CD4-positive, alpha-beta T cell treated with Interleukin-17A for 1 hour (primary cell): ENCODE measurements around the gene BHLHA9.
A peak's percentile ranks its signal among the peaks of the same experiment; 100 is the strongest.

Experiments used
- DNase-seq: peaks from one replicate; pipeline ENCODE4 v3.0.0-alpha.2; 2020

The BHLHA9 gene

DNA sequence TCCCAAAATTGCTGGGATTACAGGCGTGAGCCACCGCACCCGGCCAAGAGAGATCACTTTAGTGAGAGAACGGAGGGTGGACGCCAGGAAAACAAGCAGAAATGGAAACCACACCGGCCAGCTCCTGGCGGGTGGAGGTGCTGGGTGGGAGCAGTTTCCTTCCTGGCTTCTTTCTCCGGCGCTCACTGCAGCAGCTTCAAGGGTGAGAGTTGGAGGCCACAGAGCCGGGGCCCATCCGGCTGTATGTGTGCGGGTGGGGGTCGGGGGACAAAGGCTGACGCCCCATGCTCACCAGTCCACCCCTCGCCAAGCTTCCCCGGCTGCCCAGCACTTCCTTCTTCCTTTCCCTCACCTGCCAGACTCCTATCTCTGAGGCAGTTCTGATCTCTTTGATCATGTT, 13.5 kb upstream of the BHLHA9 start:
- DNase-seq = no peak

DNA sequence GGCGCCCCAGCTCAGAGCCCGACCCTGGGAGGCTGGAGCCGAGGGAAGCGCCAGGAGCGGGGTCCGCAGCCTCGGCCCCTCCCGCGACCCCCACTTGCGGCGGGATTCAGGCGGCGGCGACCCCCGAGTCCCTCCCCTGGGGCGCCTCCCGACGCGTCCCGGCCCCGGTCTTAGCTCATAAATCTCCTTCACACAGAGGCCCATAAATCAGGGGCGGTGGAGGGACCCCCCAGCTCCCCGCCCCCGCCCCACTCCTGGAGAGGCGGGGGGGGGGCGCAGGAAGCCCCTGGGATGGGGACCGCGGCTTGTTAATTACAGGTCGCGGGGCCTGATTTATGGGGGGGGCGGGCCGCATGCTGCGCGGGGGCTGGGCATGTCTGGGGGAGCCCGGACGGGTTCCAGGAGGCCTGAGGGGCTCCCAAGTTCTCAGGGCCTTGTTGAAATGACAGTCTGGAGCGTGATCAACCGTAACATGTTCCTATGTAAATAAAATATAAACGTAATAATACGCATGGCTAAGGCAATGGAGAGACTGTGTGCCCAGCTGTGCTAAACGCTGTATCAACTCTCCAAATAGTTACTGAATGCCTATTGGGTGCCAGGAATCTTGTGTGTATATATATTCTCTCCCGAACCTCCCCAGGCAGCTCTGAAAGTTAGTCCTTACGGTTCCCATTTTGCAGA, 10.0 kb upstream of the BHLHA9 start:
- no peak for DNase-seq

DNA sequence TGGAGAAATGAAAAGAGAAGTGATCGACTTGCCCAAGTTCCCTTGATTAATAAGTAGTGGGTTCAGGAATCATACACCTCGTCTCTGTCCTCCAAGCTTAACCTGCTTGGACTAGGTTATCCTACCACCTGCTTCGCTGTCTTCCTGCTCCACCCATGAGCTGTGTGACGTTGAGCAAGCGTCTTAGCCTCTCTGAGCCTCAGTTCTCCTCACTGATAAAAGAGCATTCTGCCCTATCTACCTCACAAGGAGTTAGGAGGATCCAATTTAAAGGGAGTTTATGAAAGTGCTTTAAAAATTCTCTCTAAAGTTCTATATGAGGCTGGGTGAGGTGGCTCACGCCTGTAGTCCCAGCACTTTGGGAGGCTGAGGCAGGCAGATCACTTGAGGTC, 9.5 kb upstream of the BHLHA9 start:
- DNase-seq = no peak

DNA sequence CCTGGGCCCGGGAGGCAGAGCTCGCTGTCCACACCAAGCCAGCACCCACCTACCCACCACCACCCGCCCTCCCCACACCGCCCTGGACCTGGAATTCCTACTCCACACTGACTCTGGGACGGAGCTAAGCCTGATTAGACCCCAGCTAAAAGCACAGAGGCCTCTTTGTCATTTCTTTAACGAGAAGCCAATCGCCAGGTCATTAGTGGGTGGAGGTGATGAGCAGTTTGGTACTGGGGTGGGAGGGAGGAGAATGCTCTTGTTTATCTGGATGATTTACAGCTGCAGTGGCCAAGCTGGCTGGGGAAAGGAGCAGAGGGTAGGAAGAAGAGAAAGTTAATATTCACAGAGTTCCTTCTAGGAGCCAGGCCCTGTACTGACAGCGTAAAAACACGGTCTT, 6.0 kb upstream of the BHLHA9 start:
- DNase-seq = no peak

DNA sequence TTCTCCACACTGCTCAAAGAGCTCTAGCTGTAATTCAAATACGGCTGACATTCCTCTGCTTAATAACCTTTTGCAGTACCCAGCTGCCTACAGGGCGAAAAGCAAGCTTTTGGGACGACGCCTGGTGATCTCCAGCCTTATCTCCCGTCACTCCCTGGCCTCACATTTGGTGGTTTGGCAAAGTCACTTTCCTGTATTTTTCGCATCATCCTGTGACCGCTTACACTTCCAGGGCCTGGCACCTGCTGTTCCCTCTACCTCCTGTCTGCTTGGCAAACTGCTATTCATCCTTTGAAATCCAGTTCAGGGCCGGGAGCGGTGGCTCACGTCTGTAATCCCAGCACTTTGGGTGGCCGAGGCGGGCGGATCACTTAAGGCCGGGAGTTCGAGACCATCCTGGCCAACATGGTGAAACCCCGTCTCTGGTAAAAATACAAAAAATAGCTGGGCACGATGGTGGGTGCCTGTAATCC, 2.7 kb upstream of the BHLHA9 start:
- DNase-seq = no peak

DNA sequence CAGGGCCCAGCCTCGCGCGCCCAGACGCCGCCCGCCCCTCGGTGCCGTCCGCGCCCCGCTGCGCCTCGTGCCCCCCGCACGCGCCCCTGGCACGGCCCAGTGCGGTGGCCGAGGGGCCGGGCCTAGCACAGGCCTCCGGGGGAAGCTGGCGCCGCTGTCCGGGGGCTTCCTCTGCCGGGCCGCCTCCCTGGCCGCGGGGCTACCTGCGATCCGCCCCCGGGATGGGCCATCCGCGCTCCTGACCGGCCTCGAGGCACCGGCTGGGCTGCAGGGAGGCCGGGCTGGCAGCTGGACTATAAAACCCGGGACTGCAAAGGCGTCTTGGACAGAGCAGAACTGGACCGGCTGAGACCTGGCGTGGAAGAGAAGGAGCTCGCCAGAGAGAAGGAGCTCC, 783 bp downstream of the BHLHA9 start:
- no peak for DNase-seq

DNA sequence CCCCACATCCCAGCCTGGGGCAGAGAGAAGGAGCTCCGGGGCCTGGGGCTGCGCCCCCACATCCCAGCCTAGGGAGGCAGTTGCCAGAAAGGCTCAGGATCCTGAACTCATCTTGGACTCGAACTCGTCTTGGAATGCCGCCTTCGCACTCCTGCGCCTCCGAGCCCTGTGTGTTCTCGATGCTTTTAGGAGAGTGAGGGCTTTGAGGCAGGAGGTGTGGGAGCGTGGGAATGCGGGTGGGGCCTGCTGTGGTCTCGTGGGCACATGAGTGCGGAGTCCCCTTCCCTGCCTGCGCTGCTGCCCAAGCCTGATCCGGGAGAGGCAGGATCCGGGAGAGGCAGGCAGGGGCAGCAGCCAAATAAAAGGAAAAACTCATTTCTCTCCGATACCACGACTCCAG, 1.2 kb downstream of the BHLHA9 start:
- no peak for DNase-seq

DNA sequence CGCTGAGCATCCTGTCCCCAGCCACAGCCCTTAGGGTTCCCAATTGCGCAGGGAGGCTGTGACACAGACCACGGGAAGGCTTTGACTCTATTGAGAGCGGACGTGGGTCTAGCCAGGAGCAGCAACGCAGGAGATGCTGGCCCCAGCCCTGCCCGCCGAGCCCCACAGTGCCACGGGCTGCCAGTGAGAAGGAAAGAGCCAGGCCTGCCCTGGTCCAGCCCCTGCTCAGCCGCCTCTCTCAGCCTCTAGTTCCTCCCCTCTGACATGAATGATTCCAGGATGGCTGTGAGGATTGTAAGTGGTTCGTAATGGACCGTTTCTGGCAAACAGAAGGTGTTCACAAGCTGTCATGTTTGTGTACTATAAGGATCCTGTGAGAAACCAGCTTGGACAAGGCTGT, 2.5 kb downstream of the BHLHA9 start:
- no peak for DNase-seq

DNA sequence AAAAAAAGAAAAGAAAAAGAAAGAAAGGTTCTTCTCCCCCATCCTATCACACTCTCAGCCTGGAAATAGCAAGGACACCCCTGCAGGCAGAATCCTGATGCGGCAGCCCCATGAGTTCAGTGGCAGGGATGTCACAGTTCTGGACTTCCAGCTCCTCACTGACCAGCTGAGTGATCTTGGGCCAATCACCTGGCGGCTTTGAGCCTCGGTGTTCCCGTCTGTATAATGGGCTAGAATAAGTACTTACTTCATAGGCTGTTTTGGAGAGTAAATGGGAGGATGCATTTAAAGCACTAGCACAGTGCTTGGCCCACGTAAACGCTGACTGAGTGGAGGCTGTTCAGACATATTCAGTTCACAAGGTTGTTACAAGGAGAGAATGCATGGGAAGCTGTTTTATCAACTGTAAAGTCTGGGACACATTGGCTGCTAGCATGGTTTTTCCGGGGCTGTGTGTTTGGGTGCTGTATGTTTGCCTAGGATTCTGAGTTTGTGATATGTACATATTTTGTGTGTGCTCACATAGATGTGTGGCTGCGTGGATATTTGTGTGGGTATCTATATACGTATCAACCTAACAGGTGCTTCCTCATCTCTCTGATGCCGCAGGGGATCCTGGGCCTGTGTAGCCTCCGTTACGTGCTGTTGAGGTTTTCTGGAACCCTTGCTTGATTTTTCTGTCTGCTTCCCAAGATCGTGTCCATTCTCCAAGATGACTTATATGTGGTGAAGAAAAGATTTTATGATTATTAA, 3.4 kb downstream of the BHLHA9 start:
- DNase-seq = no peak

DNA sequence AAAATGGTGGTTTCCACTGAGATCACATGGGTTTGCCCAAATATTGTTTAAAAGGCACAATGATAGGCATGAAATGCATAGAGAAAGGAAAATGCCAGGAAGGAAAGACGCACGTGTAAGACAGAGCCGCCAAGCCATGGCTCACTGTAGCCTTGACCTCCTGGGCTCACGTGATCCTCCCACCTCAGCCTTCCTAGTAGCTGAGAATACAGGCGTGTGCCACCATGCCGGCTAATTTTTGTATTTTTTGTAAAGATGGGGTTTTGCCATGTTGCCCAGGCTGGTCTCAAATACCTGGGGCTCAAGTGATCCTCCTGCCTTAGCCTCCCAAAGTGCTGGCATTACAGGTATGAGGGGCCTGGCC, 4.0 kb downstream of the BHLHA9 start:
- DNase-seq = no peak

DNA sequence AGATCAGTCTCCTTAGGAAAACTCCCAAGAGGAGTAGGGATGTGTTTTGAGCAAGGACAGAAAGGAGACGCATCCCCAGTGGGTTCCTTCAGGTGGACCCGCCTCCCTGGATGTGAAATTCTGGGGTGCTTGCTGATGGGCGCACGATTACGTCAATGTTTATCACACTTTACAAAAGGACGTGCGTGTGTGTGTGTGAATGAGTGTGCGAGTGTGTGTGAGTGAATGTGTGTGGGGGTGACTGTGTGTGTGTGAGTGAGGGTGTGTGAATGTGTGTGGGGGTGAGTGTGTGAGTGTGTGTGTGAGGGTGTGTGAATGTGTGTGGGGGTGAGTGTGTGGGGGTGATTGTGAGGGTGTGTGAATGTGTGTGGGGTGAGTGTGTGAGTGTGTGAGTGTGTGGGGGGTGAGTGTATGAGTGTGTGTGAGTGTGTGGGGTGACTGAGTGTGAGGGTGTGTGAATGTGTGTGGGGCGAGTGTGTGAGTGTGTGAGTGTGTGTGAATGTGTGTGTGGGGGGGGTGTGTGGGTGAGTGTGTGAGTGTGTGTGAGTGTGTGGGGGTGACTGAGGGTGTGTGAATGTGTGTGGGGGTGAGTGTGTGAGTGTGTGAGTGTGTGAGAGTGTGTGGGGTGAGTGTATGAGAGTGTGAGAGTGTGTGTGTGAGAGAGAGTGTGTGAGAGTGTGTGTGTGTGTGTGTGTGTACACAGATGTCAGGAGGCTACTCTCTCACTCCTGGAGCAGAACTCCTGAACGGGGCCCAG, 5.1 kb downstream of the BHLHA9 start:
- no peak for DNase-seq

DNA sequence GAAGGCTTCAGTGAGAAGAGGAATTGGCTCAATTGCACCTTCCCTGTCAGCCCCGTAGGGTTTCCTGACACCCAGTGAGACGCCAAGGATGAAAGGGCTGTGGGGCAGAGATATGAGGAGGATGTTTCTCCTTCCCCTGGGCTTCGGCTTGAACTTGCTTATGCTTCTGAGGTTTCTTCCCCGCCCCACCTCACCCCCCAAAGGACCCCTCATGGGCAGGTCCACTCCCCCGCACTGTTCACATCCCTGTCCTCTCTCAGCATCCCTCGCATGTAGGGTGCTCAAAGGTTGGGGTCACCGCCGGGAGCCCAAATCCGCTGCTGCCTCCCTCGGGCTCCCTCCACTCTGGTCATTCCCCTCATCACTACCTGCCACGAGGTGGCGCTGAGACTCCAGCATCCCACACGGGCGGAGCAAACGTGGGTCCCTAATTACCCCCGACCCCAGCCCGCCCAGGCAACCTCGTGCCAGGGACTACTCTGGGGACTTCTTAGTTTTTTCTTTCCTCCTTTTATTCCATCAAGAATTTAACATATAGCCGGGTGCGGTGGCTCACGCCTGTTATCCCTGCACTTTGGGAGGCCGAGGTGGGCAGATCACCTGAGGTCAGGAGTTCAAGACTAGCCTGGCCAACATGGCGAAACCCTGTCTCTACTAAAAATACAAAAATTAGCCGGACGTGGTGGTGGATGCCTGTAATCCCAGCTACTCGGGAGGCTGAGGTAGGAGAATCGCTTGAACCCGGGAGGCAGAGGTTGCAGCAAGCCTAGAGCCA, 5.9 kb downstream of the BHLHA9 start:
- DNase-seq = peak; percentile 73

DNA sequence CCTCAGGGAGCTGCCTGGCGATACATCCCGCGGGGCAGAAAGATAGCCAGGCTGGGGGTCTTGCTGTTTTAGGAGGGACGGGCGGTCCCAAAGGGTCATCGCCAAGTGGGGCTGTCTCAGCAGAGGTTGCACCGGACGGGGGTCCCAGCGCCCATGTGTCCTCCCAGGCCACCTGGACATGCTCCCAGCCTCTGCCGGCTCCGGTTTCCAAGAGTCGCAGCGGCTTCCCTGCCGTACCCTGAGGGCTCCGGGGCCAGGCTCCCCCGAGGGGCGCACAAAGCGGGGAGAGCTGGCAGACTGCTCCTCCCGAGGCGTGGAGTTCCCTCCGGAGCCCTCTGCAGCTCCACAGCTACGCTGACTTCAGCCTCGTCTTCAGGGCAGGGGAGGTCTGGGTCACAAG, 10.4 kb downstream of the BHLHA9 start:
- DNase-seq = no peak

DNA sequence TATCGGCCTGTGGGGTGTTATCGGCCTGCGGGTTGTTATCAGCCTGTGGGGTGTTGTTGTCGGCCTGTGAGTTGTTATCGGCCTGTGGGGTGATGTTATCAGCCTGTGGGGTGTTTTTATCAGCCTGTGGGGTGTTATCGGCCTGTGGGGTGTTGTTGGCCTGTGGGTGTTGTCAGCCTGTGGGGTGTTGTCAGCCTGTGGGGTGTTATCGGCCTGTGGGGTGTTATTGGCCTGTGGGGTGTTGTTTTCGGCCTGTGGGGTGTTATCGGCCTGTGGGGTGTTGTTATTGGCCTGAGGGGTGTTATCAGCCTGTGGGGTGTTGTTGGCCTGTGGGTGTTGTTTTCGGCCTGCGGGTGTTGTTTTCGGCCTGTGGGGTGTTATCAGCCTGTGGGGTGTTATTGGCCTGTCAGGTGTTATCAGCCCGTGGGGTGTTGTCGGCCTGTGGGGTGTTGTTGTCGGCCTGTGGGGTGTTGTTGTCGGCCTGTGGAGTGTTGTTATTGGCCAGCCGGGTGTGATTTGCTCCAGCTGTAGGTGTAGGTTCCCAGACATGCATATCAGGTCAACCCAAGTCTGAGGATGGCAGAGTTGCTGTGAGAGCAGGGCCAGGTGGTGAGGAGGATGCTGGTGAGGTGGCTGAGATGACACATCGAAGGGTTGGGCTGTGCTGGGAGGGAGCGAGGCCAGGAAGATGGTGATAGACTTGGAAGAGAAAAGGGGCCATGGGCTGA, 16.3 kb downstream of the BHLHA9 start:
- peak; percentile 22 for DNase-seq

DNA sequence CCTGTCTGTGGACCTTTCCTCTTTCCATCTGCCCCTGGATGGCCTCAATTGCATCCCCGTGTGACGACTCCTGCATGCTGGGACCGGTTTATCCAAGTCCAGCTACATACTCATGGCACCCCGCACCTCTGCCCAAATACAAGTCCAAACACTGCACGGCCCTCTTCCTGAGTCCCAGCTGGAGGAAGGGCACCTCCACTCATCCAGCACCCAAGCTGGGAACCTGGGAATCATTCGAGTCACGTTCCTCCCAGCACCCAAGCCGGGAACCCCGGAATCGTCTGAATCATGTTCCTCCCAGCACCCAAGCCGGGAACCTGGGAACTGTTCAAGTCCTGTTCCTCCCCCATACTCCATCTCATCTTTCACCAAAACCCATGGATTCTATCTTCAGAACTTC, 19.5 kb downstream of the BHLHA9 start:
- DNase-seq = no peak

DNA sequence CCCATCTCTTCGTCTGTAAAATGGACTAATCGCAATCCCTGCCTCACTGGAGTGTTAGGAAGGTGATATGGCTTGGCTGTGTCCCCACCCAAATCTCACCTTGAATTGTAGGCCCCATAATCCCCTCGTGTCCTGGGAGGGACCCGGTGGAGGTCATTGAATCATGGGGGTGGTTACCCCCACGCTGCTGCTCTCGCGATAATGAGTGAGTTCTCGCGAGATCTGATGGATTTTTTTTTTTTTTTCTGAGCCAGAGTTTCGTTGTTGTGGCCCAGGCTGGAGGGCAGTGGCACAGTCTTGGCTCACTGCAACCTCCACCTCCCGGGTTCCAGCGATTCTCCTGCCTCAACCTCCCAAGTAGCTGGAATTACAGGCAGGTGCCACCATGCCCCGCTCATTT, 20.4 kb downstream of the BHLHA9 start:
- no peak for DNase-seq

DNA sequence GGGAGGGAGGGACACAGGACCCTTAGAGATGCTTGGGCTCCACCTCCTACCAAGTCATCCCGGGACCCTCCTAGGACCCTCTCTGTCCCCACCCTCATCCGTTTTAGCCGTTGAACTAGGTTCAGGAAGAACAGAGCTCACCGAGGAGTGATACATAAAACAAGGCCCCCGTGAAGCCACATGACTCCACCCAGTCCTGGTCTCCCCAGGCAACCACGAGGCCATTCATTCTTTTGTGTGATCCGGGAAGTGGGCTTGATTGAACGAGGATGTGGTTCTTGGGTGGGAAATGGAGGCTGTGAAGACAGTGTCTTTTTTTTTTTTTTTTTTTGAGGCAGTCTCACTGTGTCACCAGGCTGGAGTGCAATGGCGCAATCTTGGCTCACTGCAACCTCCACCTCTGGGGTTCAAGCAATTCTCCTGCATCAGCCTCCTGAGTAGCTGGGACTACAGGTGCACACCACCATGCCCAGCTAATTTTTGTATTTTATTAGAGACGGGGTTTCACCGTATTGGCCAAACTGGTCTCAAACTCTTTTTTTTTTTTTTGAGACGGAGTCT, 24.0 kb downstream of the BHLHA9 start:
- DNase-seq = peak; percentile 91

DNA sequence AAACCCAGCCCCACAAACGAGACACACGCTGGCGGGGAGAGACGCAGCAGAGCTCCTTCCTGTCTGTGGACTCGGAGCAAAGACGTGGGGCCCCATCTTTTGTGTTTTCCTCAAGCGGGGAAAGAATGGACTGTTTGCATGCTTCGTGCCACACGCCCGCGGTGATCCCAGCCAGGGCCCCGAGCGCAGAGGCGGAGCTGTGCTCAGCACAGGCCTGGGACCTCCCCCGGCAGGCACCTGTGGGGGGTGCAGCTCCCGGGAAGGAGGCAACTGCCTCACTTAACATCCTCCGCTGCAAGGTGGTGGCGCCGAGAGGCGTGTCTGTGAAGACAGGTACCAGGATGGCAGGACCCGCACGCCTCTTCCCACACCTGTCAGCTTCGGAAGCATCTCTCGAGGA, 28.4 kb downstream of the BHLHA9 start:
- peak; percentile 31 for DNase-seq

DNA sequence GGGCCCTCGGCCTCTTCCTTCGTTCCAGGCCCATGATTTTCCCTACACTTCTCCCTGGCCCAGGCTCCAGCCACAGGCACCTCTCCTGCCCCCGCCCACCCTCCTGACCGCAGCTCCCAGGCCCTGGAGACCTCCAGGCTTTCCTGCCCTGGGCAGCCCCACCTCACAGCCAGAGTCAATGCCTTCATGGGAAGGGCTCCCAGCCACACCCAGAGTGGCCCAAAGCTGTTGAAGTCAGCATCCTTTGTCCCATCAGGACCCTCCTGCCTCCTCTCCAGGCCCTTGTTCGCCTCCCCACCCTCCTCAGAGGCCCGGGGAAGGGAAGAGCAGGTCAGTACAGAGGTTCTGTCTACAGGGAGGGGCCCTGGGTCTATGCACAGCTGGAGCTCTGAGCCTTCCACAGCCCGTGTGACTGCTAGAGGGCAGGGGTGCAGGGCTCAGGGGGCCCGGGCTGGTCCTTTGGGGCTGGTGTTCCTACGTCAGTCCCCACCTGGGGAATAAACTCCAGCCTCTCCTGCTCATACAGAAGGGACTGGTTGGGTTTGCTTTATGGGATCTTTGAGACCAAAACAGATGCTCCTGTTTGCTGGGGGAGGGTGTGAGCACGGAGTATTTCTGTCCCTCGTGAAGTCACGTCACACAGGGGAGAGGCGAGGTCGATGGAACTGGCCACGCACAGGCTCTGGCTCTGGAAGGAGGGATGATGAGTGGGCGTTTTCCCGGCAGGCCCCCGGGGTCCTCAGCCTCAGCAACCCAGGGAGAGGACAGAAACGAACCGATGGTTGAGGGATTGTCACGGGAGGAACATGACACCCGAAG, 29.5 kb downstream of the BHLHA9 start:
- no peak for DNase-seq

DNA sequence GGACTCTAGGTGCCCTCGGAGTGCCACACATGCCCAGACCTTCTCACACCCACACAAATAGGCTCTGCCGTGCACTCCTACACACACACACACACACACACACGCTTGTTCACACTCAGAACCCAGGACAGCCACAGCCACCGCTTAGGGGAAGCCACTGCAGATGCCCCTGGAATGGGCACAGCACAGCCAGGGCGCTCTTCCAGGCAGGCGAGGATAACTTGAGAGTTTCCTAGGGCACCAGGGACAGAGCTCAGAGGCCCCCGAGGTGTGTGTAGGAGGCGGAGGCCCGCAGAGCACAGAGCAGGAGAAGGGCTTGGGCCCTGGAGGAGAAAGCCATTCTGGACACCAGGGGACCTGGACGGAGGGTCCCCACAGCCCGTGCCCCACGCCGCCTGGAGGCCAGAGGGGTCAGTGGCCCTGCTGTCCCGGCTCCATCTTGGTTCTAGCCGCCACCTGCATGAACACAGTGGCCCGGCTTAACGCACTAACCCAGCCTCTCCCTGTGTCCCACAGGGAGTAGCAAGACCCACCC, 30.2 kb downstream of the BHLHA9 start:
- no peak for DNase-seq

DNA sequence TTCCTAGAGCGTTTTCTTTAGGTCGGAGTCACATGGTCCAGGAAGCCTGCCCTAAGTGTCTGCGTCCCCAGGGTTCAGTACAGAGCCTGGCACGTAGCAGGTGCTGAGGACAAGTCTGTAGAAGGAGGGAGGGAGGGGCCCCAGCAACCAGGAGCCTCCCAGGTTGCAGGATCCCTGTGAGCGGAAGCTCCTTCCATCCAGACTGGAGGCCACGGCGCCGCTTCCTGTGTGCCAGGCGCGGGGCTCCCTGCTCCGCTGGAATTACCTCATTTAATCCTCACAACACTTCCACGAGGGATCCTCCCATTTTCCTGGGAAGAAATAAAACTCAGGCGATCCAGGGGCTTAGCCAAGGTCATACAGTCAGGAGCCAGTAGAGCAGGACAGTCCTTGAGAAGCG, 31.3 kb downstream of the BHLHA9 start:
- DNase-seq = no peak
